Kidney glomerular epithelial cell (primary cell): ENCODE data around the gene FAM131A.
"Not testable (repeated sequence)": the region's sequence is repeated elsewhere in the genome, so short reads cannot be mapped to it uniquely, and the experiment has no call there.

Experiments
- DNase-seq: peaks from one replicate; lab custom pipeline; 2025; lab: John Stamatoyannopoulos, UW

FAM131A gene

DNA sequence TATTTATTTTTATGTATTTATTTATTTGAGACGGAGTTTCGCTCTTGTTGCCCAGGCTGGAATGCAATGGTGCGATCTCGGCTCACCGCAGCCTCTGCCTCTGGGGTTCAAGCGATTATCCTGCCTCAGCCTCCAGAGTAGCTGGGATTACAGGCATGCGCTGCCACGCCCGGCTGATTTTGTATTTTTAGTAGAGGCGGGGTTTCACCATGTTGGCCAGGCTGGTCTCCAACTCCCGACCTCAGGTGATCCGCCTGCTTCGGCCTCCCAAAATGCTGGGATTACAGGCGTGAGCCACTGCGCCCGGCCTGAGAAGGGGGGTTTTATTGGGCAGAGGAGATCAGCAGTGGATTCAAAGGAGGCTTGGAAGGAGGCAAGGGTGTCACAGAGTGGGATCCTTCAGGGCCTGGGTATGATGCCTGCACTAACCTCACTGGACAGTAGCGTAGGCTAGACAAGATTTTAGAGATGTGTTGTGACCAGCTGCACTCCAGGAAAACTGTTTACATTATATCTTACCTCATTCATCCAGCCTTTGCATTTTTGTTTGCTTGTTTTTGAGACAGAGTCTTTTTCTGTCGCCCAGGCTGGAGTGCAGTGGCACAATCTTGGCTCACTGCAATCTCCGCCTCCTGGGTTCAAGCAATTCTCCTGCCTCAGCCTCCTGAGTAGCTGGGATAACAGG, 2.2 kb downstream of the FAM131A start:
- not testable (repeated sequence) for DNase-seq

DNA sequence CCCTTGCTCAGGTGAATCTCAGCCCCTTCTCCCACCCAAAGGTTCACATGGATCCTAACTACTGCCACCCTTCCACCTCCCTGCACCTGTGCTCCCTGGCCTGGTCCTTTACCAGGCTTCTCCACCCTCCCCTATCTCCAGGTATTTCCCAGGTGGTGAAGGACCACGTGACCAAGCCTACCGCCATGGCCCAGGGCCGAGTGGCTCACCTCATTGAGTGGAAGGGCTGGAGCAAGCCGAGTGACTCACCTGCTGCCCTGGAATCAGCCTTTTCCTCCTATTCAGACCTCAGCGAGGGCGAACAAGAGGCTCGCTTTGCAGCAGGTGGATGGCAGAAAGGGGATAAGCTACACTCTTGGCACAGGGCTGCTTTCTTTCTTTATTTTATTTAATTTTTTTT, 4.5 kb downstream of the FAM131A start:
- no peak for DNase-seq

DNA sequence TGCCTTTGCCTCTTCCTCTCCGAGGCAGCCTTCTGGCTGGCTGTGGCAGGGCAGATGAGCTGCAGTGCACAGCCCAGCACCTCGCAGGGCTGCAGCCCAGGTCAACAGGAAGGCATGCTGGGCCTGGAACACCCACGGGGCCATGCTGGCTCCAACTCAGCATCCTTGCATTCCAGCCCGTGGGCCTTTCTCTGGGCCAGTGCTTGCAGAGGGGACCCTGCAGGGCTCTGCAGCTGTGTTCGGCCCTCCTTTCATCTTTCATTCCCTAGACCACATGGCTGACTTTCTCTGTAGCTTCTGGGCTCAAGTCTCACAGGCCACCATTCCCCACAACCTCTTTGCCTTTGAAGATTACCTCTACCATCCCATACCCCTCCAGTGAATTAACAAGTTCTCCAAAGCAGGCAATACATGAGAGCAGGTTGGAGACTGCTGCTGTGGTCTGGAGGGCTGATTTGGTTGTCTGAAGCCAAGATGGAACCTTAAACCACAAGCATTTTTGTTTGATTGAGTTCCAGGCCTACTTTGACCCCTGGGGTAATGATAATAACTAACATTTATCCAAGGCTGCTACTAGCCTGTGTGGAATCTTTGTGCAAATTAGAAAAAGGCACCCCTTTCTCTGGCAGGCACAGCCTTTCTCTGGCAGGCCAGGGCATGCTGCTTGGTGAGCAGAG, 5.9 kb downstream of the FAM131A start:
- no peak for DNase-seq

DNA sequence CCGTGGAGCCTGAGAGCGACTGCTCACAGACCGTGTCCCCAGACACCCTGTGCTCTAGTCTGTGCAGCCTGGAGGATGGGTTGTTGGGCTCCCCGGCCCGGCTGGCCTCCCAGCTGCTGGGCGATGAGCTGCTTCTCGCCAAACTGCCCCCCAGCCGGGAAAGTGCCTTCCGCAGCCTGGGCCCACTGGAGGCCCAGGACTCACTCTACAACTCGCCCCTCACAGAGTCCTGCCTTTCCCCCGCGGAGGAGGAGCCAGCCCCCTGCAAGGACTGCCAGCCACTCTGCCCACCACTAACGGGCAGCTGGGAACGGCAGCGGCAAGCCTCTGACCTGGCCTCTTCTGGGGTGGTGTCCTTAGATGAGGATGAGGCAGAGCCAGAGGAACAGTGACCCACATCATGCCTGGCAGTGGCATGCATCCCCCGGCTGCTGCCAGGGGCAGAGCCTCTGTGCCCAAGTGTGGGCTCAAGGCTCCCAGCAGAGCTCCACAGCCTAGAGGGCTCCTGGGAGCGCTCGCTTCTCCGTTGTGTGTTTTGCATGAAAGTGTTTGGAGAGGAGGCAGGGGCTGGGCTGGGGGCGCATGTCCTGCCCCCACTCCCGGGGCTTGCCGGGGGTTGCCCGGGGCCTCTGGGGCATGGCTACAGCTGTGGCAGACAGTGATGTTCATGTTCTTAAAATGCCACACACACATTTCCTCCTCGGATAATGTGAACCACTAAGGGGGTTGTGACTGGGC, 7.3 kb downstream of the FAM131A start:
- no peak for DNase-seq

- peak; percentile 88 for DNase-seq
These were observed 8.1 kb downstream of the FAM131A start for GRCh38 chr3:184345317-184346144.

DNA sequence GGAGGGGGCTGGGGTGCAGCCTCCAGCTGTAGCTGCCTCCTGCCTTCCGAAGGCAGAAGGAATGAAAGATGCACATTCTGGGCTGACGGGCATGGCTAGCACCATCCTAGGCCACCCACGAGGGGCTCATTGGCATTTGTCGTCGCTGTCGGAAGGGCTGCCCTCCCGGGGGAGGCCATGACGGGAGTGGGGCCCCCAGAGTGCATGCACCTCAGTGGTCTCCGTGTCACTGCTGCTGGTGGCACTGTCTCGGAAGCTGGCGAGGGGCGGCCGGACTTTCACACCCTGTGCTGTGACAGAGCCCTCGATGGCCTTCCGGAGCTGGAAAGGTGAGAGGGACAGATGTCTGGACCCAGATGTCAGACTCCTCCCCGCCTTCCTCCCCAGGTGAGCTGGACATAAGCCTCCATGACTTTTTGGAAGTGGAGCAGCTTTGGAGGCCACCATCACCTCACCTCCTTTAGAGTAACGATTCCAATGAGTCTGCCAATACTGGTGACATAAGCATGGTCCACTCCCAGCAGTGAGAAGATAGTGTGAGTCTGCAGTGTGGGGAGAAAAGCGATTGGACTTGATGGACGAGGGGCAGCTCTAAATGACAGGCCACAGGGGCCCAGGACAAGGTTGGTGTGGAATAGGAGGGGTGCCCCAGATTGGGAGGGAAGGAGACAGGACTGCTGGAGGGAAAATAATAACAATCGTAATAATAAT, 9.2 kb downstream of the FAM131A start:
- DNase-seq, result no peak

- no peak for DNase-seq
These were observed 10.1 kb downstream of the FAM131A start for GRCh38 chr3:184347321-184348056.

GRCh38 chr3:184348057-184348382, 10.6 kb downstream of the FAM131A start:
- no peak for DNase-seq

GRCh38 chr3:184349563-184350470, 12.4 kb downstream of the FAM131A start:
- no peak for DNase-seq

- no peak for DNase-seq
These were observed 13.2 kb downstream of the FAM131A start for GRCh38 chr3:184350618-184351017.

GRCh38 chr3:184351511-184352148, 14.2 kb downstream of the FAM131A start:
- DNase-seq, result no peak

- no peak for DNase-seq
These were observed 14.9 kb downstream of the FAM131A start for GRCh38 chr3:184352149-184352785.

DNA sequence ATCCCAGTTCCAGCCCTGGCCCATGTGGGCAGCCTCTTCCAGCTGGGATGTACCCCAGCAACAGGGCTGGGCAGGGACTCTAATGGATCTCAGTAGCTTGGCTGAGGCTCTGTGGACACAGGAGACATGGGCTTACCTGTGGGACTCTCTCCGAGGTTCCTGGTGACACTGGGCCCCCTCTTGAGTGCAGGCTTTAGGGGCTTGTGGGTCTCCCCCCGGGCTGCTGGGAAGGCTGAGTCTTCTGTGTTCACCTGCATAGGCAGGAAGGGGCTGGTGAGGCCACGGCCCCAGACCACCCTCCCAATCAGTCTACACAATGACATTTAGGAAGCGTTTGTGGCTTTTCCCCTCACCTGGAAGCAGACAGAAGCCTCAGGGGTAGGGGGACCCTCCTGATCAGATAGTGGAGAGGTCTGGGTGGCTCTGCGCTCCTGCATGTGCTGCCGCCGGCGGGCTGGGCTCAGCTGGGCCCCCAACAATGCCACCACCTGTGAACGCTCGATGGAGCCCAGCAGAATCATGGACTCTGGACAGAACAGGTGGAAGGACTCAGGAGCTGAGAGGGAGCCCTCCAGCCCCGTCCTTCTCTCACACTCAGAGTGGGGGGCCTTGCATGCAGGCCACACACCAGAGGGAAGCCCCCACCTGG, 15.6 kb downstream of the FAM131A start:
- no peak for DNase-seq

DNA sequence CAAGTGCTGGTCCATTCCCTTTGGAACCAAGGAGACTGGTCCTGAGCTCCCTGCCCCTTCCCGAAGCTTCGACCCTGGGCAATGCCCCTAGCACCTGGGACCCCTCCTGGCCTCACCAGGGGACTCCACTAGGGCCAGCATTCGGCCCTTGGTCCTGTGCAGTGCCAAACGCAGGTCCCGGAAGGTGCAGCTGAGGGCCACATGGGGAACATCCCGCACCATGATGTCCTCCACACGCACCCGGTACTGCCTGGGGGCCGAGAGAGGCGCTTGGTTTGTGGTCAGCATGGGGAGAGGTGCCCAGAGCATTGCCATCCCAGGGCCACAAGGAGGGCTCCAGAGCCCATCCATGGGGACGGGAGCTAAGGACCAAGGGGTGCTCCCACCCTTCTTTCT, 16.1 kb downstream of the FAM131A start:
- DNase-seq, result no peak

DNA sequence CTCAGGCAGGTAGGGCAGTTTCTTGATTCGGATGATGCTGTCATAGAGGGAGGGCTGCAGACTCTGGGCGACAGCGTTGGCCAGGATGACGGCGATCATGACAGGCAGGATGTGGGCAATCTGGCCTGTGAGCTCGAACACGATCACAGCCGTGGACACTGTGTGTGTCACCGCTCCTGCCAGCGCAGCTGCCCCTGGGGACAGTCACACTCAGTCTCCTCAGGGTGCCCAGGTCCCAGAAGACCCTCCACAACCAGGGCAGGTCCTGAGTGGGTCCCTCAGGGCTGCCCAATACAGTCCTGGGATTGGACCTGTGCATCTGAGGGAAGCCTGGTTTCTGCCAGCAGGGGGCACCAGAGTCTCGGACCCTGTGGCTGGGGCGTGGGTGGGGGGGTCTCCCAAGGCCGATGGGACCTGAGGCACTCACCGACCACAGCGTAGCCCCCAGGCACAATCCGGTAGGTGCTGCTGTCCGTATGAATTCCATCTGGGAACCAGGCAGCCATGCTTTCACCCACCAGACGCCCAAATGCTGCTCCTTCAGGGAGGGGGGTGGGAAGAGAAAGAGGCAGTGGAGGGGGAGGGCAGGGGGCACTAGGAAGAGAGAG, 16.8 kb downstream of the FAM131A start:
- DNase-seq, result peak; percentile 10

DNA sequence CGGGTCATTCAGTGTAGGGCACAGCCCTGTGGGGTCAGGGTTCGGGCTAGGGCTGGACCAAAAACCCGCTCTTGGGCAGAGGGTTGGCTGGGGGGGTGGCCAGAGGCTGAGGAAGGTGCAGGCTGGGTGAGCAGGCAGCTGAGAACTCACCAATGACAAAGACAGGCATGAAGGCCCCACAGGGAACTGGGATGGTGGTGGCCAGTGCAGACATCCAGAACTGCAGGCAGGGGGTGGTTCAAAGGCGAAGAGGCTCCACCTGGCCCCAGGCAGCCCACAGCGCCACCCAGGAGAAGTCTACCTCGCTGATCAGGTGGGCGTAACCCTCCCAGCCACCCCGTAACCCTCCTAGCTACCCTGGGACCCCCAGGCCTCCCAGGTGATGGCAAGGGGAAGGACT, 17.4 kb downstream of the FAM131A start:
- DNase-seq, result no peak

DNA sequence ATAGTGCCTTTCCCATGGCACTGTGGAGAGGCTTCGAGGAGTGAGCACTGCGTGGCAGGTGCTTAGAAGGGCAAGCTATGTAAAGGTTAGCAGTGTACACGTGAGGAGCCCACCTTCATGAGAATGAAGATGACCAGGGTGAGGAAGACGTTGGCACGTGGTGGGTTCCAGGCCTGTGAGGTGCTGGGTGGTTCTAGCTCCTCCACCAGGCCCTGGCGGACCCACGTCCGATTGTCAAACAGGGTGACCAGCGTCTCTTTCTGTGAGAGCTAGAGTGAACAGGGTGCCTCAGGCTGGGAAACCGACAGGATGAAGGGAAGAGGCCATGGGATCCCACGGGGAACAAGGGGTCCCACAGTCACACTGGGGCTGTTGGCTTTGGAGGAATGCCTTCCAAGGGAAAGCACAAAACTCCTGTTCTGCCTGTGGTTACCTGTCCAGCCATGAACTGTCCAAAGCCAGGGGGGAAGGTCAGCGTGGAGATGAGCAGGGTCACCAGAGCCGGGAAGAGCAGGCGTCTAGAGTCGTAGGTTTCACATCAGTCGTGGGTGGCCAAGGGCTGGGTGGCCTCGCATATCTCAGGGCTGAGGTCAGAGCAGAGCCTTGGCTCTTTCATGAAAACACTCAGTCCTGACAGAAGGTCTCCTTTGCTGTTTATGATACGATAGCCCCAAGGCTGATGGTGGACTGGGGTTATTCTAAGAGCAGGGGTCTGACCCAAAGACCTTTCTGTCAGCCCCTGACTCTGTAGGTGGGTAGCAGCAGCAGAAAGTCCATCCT, 18.1 kb downstream of the FAM131A start:
- DNase-seq, result no peak
